SK-N-SH treated with all-trans-retinoic acid at 6 μM for 48 hours (cell line): ENCODE results near the gene SKIC2.

Experiments
- ARNTL ChIP-seq: fragments of 450-650 bp; formaldehyde crosslinking; IDR thresholded peaks from 2 replicates; pipeline ENCODE4 v1.5.0; 2020; ENCODE audit warnings: low read depth, mild to moderate bottlenecking, moderate library complexity, borderline replicate concordance
- BACH2 ChIP-seq: fragments of 250-450 bp; sonication (Bioruptor Pico); IDR thresholded peaks from 2 replicates; pipeline ENCODE4 v1.9.0; 2021; ENCODE audit warnings: mild to moderate bottlenecking, borderline replicate concordance
- CREB5 ChIP-seq: fragments of 250-450 bp; sonication (Bioruptor Pico); IDR thresholded peaks from 2 replicates; pipeline ENCODE4 v1.5.1; 2020; ENCODE audit warnings: low read depth, mild to moderate bottlenecking, moderate library complexity
- ESRRG ChIP-seq: fragments of 250-450 bp; sonication (Bioruptor Pico); IDR thresholded peaks from 2 replicates; pipeline ENCODE4 v1.6.1; 2021; ENCODE audit warnings: mild to moderate bottlenecking
- PPARA ChIP-seq: fragments of 250-450 bp; sonication (Bioruptor Pico); IDR thresholded peaks from 2 replicates; pipeline ENCODE4 v1.5.0; 2020; ENCODE audit warnings: mild to moderate bottlenecking, borderline replicate concordance
- RARB ChIP-seq: fragments of 250-450 bp; sonication (Bioruptor Pico); IDR thresholded peaks from 2 replicates; pipeline ENCODE4 v1.8.0; 2021; ENCODE audit warnings: mild to moderate bottlenecking, moderate library complexity
- TOX ChIP-seq: fragments of 250-450 bp; sonication (Bioruptor Pico); IDR thresholded peaks from 2 replicates; pipeline ENCODE4 v1.8.0; 2021; ENCODE audit warnings: mild to moderate bottlenecking, moderate library complexity, borderline replicate concordance
- ZFP30 ChIP-seq: fragments of 450-650 bp; formaldehyde crosslinking; IDR thresholded peaks from 2 replicates; pipeline ENCODE4 v1.5.0; 2022; ENCODE audit warnings: mild to moderate bottlenecking, moderate library complexity
- ZNF8 ChIP-seq: fragments of 450-650 bp; formaldehyde crosslinking; IDR thresholded peaks from 2 replicates; pipeline ENCODE4 v1.5.0; 2020; ENCODE audit warnings: mild to moderate bottlenecking, moderate library complexity

DNA sequence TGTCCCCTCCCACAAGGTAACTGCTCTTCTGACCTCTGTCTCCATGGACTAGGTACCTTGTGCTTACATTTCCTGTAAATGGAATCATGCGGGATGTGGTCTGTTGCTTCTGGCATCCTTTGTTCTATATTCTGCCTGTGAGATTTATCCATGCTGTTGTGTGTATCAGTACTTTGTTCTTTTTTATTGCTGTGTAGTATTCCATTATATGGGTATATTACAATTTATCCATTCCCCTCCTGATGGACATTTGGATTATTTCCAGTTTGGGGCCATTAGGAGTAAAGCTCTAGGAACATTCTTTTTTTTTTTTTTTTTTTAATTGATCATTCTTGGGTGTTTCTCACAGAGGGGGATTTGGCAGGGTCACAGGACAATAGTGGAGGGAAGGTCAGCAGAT lies 28.0 kb upstream of the SKIC2 start:
- TF ChIP-seq PPARA (CRISPR knock-in tag) (no peak), ESRRG (no peak), RARB (CRISPR knock-in tag) (no peak), ARNTL (no peak), CREB5 (CRISPR knock-in tag) (no peak), ZNF8 (CRISPR knock-in tag) (no peak), TOX (CRISPR knock-in tag) (no peak), ZFP30 (CRISPR knock-in tag) (no peak), BACH2 (CRISPR knock-in tag) (no peak)
